ENCODE data around the gene LAMA2.

- TF ChIP-seq CTCF (IDR thresholded peaks at IDR 0.05) (no peak), POLR2AphosphoS5 (IDR thresholded peaks at IDR 0.05; ENCODE audit: low read depth, low read length) (no peak), SIN3A (IDR thresholded peaks at IDR 0.05; ENCODE audit: borderline replicate concordance, insufficient read depth, low read depth, low read length) (no peak)
Measured at GRCh38 chr6:129033581-129033980, 150.6 kb downstream of the LAMA2 start.
